CD4-positive, CD25-positive, alpha-beta regulatory T cell (primary cell): ENCODE measurements around the gene PIM3. TPM values are rescaled to one million over a fixed set of nuclear protein-coding genes. Genes with fewer than 3 reads are reported as not detected.

ENCODE experiments used
- ATAC-seq, 2 donors: fragments of 150-1000 bp; cut with Tn5 transposase; one replicate each; pipeline ENCODE4 v1.10.0; 2021; ENCODE audit warnings: low read depth in 2 of 2, moderate number of reproducible peaks in 2 of 2, moderate library complexity in 1 of 2
- DNase-seq, 3 donors: peaks; one replicate each; pipeline versions ENCODE4 v3.0.0 to v3.0.0-alpha.2; 2012 to 2022; ENCODE audit warnings: mixed read lengths in 1 of 3
- H3K27ac ChIP-seq: one replicate; pipeline ENCODE4 v1.7.0; 2013; ENCODE audit warnings: mild to moderate bottlenecking, low read length; ENCODE audit not compliant: insufficient read depth, poor library complexity, severe bottlenecking
- H3K27me3 ChIP-seq: one replicate; pipeline ENCODE4 v1.7.0; 2013; ENCODE audit warnings: low read length; ENCODE audit not compliant: control insufficient read depth, insufficient read depth
- H3K36me3 ChIP-seq: one replicate; pipeline ENCODE4 v1.7.0; 2013; ENCODE audit warnings: mild to moderate bottlenecking, low read length, moderate library complexity; ENCODE audit not compliant: control insufficient read depth, insufficient read depth
- H3K4me1 ChIP-seq: 2 replicates; pipeline ENCODE4 v1.7.0; 2013; ENCODE audit warnings: mild to moderate bottlenecking, low read length; ENCODE audit not compliant: insufficient read depth, control insufficient read depth, poor library complexity, severe bottlenecking
- H3K4me3 ChIP-seq: one replicate; pipeline ENCODE4 v1.7.0; 2013; ENCODE audit warnings: low read depth, mild to moderate bottlenecking, low read length, moderate library complexity
- H3K9me3 ChIP-seq, 2 experiments: 1 replicate in 1 of 2; 2 replicates in 1 of 2; pipeline ENCODE4 v1.7.0; 2013; ENCODE audit warnings: low read length in 2 of 2, mild to moderate bottlenecking in 1 of 2, moderate library complexity in 1 of 2; ENCODE audit not compliant: control insufficient read depth in 2 of 2
- H3K27ac Mint-ChIP-seq, 3 donors: one replicate each; pipeline ENCODE4 v1.8.0; 2020 to 2022; ENCODE audit warnings: mild to moderate bottlenecking in 3 of 3, mixed read lengths in 3 of 3, moderate library complexity in 2 of 3
- H3K27me3 Mint-ChIP-seq: one replicate; pipeline ENCODE4 v1.8.0; 2022; ENCODE audit warnings: mild to moderate bottlenecking, mixed read lengths
- H3K36me3 Mint-ChIP-seq: one replicate; pipeline ENCODE4 v1.8.0; 2020; ENCODE audit warnings: mixed read lengths
- H3K4me1 Mint-ChIP-seq, 4 donors: one replicate each; pipeline ENCODE4 v1.8.0; 2020 to 2022; ENCODE audit warnings: mixed read lengths in 4 of 4, mild to moderate bottlenecking in 1 of 4
- H3K4me3 Mint-ChIP-seq, 4 donors: one replicate each; pipeline ENCODE4 v1.8.0; 2020 to 2022; ENCODE audit warnings: mild to moderate bottlenecking in 4 of 4, mixed read lengths in 4 of 4, moderate library complexity in 3 of 4
- H3K9me3 Mint-ChIP-seq, 7 donors: one replicate each; pipeline ENCODE4 v1.8.0; 2020 to 2022; ENCODE audit warnings: mixed read lengths in 7 of 7, mild to moderate bottlenecking in 3 of 7, moderate library complexity in 2 of 7
- polyA plus RNA-seq, 4 donors: library from polyadenylated mRNA; unstranded; fragments of 300-500 nt; fragmentation: Illumina TruSeq; gene quantifications; one replicate each; pipeline ENCODE4 v1.2.3, GENCODE V29; 2021
- total RNA-seq: library from RNA; stranded (reverse); gene quantifications from one replicate; pipeline ENCODE4 v1.2.3, GENCODE V29; 2022

The PIM3 gene
- total and polyA plus RNA-seq, 5 donors from 2014 or later, result 34.0 to 294 (median 41.3) TPM

DNA sequence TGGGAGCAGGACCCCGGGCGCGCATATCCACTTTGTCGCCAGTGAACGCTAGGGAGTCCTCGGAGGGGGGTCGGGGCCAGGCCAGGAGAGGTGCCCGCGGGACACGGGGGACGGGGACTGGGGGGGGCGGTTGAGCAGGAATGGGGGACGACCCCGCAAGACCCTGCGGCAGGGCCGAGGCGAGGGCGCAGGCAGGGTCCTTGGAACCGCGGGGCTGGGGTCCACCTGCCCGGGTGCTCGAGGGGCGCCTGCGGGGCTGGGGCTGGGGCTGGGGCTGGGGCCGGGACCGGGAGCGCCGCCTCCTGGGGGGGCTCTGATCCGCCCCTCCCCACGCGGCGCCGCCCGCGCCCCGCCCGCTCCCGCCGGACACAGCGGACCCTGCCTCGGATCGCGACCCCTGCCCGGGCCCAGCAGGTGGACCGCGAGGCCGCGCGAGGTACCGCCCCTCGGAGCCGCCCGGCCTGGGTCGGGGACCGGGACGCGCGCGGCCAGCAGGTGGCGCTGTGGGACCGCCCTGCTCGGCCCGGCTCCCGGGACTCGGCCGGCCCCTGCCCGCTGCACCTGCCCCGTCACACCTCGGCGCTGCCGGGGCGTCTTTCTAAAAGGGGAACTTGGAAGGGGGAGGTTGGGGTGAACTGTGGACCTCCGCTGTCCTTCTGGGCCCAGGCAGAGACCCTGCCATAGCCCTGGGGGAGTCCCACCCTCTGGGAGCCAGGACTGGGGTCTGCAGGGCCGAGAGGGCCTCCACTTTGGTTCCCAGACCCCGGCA lies 31.2 kb upstream of the PIM3 start:
- ATAC-seq (peak; percentile 59 to 61), DNase-seq (peak; percentile 67 to 79 (median 69))
- H3K4me3 Mint-ChIP-seq, result peak overlapping the region in 1 of 4 donors; percentile 87
- Histone ChIP-seq H3K27ac (peak overlapping the region; percentile 60), H3K36me3 (no peaks in the 10 kb centered on the region), H3K4me3 (no peak overlapping the region), H3K27me3 (no peaks in the 10 kb centered on the region), H3K9me3 (no peaks in the 10 kb centered on the region), H3K4me1 (peaks cover 62% of the 10 kb centered on the region)
- H3K27ac Mint-ChIP-seq, result no peak overlapping the region
- peaks cover 9 to 62% (median 32%) of the 10 kb centered on the region in 4 donors for H3K4me1 Mint-ChIP-seq
- H3K9me3 Mint-ChIP-seq, result no peaks in the 10 kb centered on the region
- H3K27me3 Mint-ChIP-seq, result no peaks in the 10 kb centered on the region
- H3K36me3 Mint-ChIP-seq, result peaks cover 7% of the 10 kb centered on the region

DNA sequence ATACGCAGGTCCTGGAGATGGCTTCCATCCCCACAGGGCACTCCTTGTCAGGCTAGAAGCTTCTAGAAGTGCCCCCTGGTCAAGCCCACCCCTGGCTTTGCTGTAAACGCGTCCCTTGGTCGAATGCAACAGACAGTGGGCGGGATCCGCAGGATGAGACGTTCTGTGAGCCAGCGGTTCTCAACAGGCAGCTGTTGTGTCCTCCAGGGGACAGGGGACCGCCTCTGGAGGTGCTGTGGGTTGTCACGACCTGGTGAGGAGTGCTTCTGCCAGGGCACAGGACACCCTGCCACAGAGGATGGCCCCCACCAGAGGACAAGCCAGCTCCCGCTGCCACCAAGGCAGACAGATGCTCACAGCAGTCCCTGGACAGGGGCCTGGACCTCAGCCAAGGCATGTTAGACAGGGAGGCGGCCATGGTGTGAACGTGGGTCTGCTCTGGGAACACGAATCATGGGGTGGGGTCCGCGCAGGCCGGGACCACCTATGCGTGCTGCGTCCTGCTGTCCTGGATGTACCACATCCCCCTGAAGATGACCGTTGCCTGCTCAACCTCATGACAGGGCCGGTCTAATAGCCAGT lies 30.5 kb upstream of the PIM3 start:
- Mint-ChIP-seq H3K36me3 (peaks cover 6% of the 10 kb centered on the region), H3K27me3 (no peaks in the 10 kb centered on the region), H3K4me1 (peaks cover 9 to 61% (median 31%) of the 10 kb centered on the region in 4 donors), H3K4me3 (peak overlapping the region in 2 of 4 donors; percentile 76 to 87), H3K27ac (peak overlapping the region in 2 of 3 donors; percentile 80 to 86), H3K9me3 (no peaks in the 10 kb centered on the region)
- Histone ChIP-seq H3K9me3 (no peaks in the 10 kb centered on the region), H3K4me3 (no peak overlapping the region), H3K27ac (peak overlapping the region; percentile 60), H3K27me3 (no peaks in the 10 kb centered on the region), H3K4me1 (peaks cover 67% of the 10 kb centered on the region), H3K36me3 (no peaks in the 10 kb centered on the region)
- DNase-seq (no peak), ATAC-seq (no peak)

DNA sequence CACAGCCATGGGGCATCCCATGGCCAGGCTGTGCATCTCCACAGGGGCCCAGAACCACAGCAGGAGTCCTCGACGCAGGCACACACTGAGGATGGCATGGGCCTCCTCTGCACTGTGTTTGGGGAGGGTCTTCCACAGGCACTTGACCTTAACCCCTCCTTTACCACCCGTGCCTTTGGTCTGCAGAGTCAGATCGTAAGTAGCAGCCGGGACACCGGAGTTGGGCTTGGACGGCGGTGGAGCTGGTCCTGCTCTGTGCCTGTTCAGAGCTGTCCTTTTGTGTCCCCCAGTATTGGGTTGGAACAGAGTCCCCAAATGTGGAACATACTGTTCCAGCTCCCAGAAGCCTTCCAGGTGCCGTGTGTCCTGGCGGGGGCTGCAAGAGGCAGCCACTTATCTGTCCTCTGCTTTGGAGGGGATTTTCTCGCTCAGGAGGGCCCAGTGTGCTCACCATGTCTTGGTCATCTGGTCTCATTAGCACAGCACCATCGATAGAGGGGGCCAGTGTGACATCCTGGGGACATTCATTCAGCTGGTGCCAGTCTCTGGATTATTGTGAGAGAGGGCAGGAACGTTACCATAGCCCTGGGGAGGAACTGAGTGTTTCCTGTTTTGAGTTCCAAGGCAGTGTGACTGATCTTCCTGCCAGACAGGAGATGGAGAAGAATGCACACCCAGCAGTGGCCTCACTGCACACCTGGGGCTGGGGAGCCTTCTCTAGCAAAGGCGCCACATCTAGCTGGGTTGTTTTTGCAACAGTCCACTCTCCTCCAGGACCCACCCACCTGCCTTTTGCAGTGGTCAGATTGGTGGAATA lies 29.8 kb upstream of the PIM3 start:
- Mint-ChIP-seq H3K27me3 (no peaks in the 10 kb centered on the region), H3K36me3 (no peaks in the 10 kb centered on the region), H3K27ac (peak overlapping the region; percentile 86 to 94 (median 86)), H3K9me3 (no peaks in the 10 kb centered on the region), H3K4me1 (peaks cover 9 to 54% (median 24%) of the 10 kb centered on the region in 4 donors), H3K4me3 (peak overlapping the region; percentile 45 to 87 (median 52))
- Histone ChIP-seq H3K36me3 (no peaks in the 10 kb centered on the region), H3K27me3 (no peaks in the 10 kb centered on the region), H3K9me3 (no peaks in the 10 kb centered on the region), H3K27ac (peak overlapping the region; percentile 26), H3K4me3 (no peak overlapping the region), H3K4me1 (peaks cover 60% of the 10 kb centered on the region)
- DNase-seq (peak in 1 of 3 donors; percentile 74), ATAC-seq (peak; percentile 22 to 32)

DNA sequence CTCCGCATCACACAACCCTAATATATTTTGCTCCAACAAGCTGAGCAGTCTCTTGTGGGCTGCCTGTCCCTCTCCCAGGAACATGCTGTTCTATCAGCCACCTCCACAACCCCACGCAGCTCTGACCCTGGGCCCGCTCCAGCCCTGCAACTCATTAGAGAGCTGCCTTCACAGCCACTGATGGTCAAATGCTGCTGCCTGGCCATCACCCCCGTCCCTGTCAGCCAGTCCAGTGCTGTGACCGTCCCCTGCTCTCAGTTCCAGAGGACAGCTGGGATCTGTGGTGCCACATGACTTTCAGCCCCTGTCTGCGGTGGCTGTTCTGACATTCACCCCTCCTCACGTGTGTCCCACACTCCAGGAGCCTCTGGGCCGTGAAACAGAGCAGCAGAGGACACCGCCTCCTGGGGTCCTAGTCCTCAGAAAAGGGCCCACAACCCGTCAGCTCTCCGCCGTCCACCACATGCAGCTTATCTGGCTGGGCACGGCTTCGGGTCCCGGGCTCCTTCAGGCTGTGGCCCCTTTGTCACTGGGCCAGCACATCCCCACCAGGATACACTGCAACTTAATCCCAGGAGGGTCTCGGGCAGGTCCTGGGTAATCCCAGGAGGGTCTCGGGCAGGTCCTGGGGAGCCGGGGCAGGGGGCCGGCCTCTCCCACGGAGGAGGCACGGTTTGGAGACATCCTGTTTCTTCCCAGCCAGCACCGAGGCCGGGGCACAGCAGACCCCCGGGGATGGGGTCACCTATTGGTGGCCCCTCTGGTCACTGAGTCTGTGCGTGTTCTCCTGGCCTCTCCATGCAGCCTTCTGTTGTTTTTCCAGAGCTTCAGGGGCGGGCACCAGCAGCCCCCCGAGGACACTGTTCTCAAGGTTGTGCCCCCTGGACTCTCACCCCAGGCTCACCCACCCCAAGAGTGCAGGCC lies 27.1 kb upstream of the PIM3 start:
- Histone ChIP-seq H3K4me3 (no peak overlapping the region), H3K9me3 (no peaks in the 10 kb centered on the region), H3K27me3 (no peaks in the 10 kb centered on the region), H3K27ac (peak overlapping the region; percentile 96), H3K4me1 (peaks cover 68% of the 10 kb centered on the region), H3K36me3 (no peaks in the 10 kb centered on the region)
- Mint-ChIP-seq H3K4me1 (peaks cover 5 to 50% (median 16%) of the 10 kb centered on the region in 4 donors), H3K9me3 (no peaks in the 10 kb centered on the region), H3K4me3 (peak overlapping the region; percentile 65 to 84 (median 80)), H3K27me3 (no peaks in the 10 kb centered on the region), H3K27ac (peak overlapping the region; percentile 84 to 92 (median 88)), H3K36me3 (no peaks in the 10 kb centered on the region)
- ATAC-seq (no peak), DNase-seq (no peak)

DNA sequence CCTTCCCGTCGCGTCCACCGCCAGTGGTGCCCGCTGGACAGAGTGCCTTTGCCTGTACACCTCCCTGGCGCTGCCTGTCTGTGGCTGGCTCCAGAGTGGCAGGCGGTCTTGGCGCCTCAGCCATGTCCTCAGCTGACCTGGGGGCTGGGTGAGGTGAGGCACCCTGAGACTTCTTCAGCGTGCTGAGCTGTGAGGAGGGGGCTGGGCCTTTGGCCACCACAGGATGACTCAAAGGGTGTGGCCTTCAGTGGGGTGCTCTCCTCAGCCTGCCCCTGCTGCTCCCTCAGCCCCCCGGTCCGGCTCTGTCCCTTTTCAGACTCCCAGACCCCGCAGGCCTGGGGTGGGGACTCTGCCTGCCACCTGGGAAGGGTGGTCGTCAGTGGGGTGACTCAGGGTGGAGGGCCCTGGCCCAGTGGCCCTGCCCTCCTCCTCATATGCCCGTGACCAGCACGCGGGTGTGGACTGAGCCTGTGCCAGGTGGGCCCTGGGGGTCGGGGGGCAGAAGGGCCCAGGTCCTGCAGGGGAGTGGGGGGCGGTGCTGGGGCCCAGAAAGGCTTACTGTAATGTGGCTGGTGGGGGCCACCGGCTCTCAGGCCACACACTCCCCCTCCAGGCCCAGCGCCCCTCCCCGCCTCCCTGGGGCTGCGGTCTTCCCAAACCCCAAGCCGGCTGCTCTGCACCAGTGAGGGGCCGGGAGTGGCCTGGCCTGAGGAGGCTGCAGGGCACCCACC lies 26.2 kb upstream of the PIM3 start:
- H3K4me3 ChIP-seq, result no peak overlapping the region
- Mint-ChIP-seq H3K36me3 (no peaks in the 10 kb centered on the region), H3K4me3 (peak overlapping the region in 2 of 4 donors; percentile 67 to 80), H3K9me3 (peaks cover 0 to under 1% (median 0%) of the 10 kb centered on the region in 7 donors), H3K27ac (peak overlapping the region in 2 of 3 donors; percentile 78 to 84), H3K27me3 (no peaks in the 10 kb centered on the region), H3K4me1 (peaks cover 5 to 54% (median 16%) of the 10 kb centered on the region in 4 donors)
- H3K27ac ChIP-seq, result peak overlapping the region; percentile 96
- peaks cover 64% of the 10 kb centered on the region for H3K4me1 ChIP-seq
- peak in 1 of 3 donors; percentile 40 for DNase-seq
- H3K9me3 ChIP-seq, result no peaks in the 10 kb centered on the region
- H3K36me3 ChIP-seq, result no peaks in the 10 kb centered on the region
- no peaks in the 10 kb centered on the region for H3K27me3 ChIP-seq
- ATAC-seq, result no peak

DNA sequence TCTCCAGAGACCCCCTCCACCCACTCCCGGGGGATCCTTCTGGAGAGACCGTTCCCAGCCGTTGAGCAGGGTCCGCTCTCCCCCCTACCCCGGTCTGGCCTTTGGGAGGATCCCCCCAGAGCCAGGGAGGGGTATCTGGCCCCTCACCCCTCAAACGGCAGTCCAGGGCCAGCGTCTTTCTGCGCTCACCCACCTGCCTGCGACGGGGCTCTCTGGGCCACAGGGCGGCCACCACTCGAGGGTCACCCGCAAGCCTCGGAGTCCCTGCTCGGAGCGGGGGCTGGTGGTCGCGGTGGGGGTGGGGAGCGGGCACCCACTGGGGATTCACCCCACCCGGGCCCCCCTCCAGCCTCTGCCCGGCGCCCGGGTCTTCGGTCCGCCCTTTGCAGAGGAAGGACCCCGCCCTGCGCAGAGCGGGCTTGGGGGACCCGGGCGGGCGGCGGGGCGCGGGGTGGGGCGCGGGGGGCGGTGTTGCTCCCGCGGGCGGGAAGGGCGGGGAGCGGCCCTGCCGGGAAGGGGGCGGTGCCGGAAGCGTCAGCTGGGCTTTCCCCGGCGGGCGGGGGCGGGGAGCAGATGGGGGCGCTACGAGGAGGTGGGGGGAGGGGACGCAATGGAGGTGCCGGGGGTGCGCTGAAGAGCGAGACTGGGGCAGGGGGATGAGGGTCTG lies 25.5 kb upstream of the PIM3 start:
- no peaks in the 10 kb centered on the region for H3K36me3 ChIP-seq
- H3K4me1 Mint-ChIP-seq, result peaks cover 5 to 53% (median 16%) of the 10 kb centered on the region in 4 donors
- no peaks in the 10 kb centered on the region for H3K27me3 Mint-ChIP-seq
- H3K36me3 Mint-ChIP-seq, result no peaks in the 10 kb centered on the region
- peak overlapping the region in 2 of 4 donors; percentile 56 to 67 for H3K4me3 Mint-ChIP-seq
- peaks cover 0 to 2% (median 0%) of the 10 kb centered on the region in 7 donors for H3K9me3 Mint-ChIP-seq
- H3K27ac Mint-ChIP-seq, result peak overlapping the region in 1 of 3 donors; percentile 87
- no peaks in the 10 kb centered on the region for H3K9me3 ChIP-seq
- ATAC-seq (peak; percentile 25 to 39), DNase-seq (peak; percentile 73 to 88 (median 77))
- H3K27me3 ChIP-seq, result no peaks in the 10 kb centered on the region
- H3K4me3 ChIP-seq, result no peak overlapping the region
- peaks cover 57% of the 10 kb centered on the region for H3K4me1 ChIP-seq
- peak overlapping the region; percentile 96 for H3K27ac ChIP-seq
